SK-N-SH treated with all-trans-retinoic acid at 6 μM for 48 hours (cell line): ENCODE data around the gene MATCAP1.

Source experiments
- ATAC-seq: fragments of 200-7000 bp; cut with Tn5 transposase; 3 replicates; pipeline ENCODE4 v1.9.1; 2020; ENCODE audit warnings: mild to moderate bottlenecking, moderate library complexity
- BACH2 ChIP-seq: fragments of 250-450 bp; sonication (Bioruptor Pico); IDR thresholded peaks from 2 replicates; pipeline ENCODE4 v1.9.0; 2021; ENCODE audit warnings: mild to moderate bottlenecking, borderline replicate concordance
- CREB5 ChIP-seq: fragments of 250-450 bp; sonication (Bioruptor Pico); IDR thresholded peaks from 2 replicates; pipeline ENCODE4 v1.5.1; 2020; ENCODE audit warnings: low read depth, mild to moderate bottlenecking, moderate library complexity
- CSDC2 ChIP-seq: fragments of 250-450 bp; sonication (Bioruptor Pico); IDR thresholded peaks from 2 replicates; pipeline ENCODE4 v1.5.0; 2020; ENCODE audit warnings: mild to moderate bottlenecking, moderate library complexity
- GLIS3 ChIP-seq: fragments of 250-450 bp; sonication (Bioruptor Pico); IDR thresholded peaks from 2 replicates; pipeline ENCODE4 v1.5.0; 2020; ENCODE audit warnings: mild to moderate bottlenecking, moderate library complexity
- ISL1 ChIP-seq: fragments of 250-450 bp; sonication (Bioruptor Pico); IDR thresholded peaks from 2 replicates; pipeline ENCODE4 v2.1.2; 2022; ENCODE audit warnings: mild to moderate bottlenecking, moderate library complexity
- OSR1 ChIP-seq: fragments of 250-450 bp; sonication (Bioruptor Pico); IDR thresholded peaks from 2 replicates; pipeline ENCODE4 v1.8.0; 2022; ENCODE audit warnings: moderate library complexity, mild to moderate bottlenecking, inconsistent platforms
- PATZ1 ChIP-seq: fragments of 250-450 bp; sonication (Bioruptor Pico); IDR thresholded peaks from 2 replicates; pipeline ENCODE4 v1.8.0; 2020; ENCODE audit warnings: mild to moderate bottlenecking, moderate library complexity, borderline replicate concordance
- PPARA ChIP-seq: fragments of 250-450 bp; sonication (Bioruptor Pico); IDR thresholded peaks from 2 replicates; pipeline ENCODE4 v1.5.0; 2020; ENCODE audit warnings: mild to moderate bottlenecking, borderline replicate concordance
- RARB ChIP-seq: fragments of 250-450 bp; sonication (Bioruptor Pico); IDR thresholded peaks from 2 replicates; pipeline ENCODE4 v1.8.0; 2021; ENCODE audit warnings: mild to moderate bottlenecking, moderate library complexity
- SNAI2 ChIP-seq: fragments of 250-450 bp; sonication (Bioruptor Pico); IDR thresholded peaks from 2 replicates; pipeline ENCODE4 v1.5.0; 2020; ENCODE audit warnings: mild to moderate bottlenecking, moderate library complexity
- TCF4 ChIP-seq: fragments of 250-450 bp; sonication (Bioruptor Pico); IDR thresholded peaks from 2 replicates; pipeline ENCODE4 v1.8.0; 2021; ENCODE audit warnings: mild to moderate bottlenecking, moderate library complexity, borderline replicate concordance
- TOX ChIP-seq: fragments of 250-450 bp; sonication (Bioruptor Pico); IDR thresholded peaks from 2 replicates; pipeline ENCODE4 v1.8.0; 2021; ENCODE audit warnings: mild to moderate bottlenecking, moderate library complexity, borderline replicate concordance
- TSHZ2 ChIP-seq: fragments of 250-450 bp; sonication (Bioruptor Pico); IDR thresholded peaks from 2 replicates; pipeline ENCODE4 v1.5.0; 2020; ENCODE audit warnings: mild to moderate bottlenecking, moderate library complexity
- ZC3H10 ChIP-seq: fragments of 250-450 bp; sonication (Bioruptor Pico); IDR thresholded peaks from 2 replicates; pipeline ENCODE4 v1.5.1; 2021; ENCODE audit warnings: mild to moderate bottlenecking, moderate library complexity
- ZFP3 ChIP-seq: fragments of 250-450 bp; sonication (Bioruptor Pico); IDR thresholded peaks from 2 replicates; pipeline ENCODE4 v1.5.0; 2020; ENCODE audit warnings: mild to moderate bottlenecking, moderate library complexity
- ZNF70 ChIP-seq: fragments of 450-650 bp; formaldehyde crosslinking; IDR thresholded peaks from 2 replicates; pipeline ENCODE4 v1.5.0; 2020; ENCODE audit warnings: mild to moderate bottlenecking, moderate library complexity
- ZNF8 ChIP-seq: fragments of 450-650 bp; formaldehyde crosslinking; IDR thresholded peaks from 2 replicates; pipeline ENCODE4 v1.5.0; 2020; ENCODE audit warnings: mild to moderate bottlenecking, moderate library complexity
- TF ChIP-seq, protein P1 (sequence below): fragments of 250-450 bp; sonication (Bioruptor Pico); IDR thresholded peaks from 2 replicates; pipeline ENCODE4 v1.5.1; 2021; ENCODE audit warnings: mild to moderate bottlenecking, moderate library complexity
- TF ChIP-seq, protein P2 (sequence below): fragments of 250-450 bp; sonication (Bioruptor Pico); IDR thresholded peaks from 2 replicates; pipeline ENCODE4 v1.8.0; 2021; ENCODE audit warnings: low read depth, mild to moderate bottlenecking, moderate library complexity, borderline replicate concordance

The MATCAP1 gene

GRCh38 chr16:67149276-67150046 lies 34.3 kb downstream of the MATCAP1 start:
- ATAC-seq = no peak
- TF ChIP-seq PPARA = no peak
- TF ChIP-seq ISL1 (CRISPR knock-in tag) = no peak
- no peak for TF ChIP-seq PATZ1 (CRISPR knock-in tag)
- TF ChIP-seq ZFP3 (CRISPR knock-in tag) = peak; percentile 86; the same call in 1 of the 2 replicates
- TF ChIP-seq SNAI2 (CRISPR knock-in tag) = no peak
- TF ChIP-seq ZNF70 = no peak
- TF ChIP-seq TSHZ2 = no peak
- no peak for TF ChIP-seq CREB5 (CRISPR knock-in tag)

DNA sequence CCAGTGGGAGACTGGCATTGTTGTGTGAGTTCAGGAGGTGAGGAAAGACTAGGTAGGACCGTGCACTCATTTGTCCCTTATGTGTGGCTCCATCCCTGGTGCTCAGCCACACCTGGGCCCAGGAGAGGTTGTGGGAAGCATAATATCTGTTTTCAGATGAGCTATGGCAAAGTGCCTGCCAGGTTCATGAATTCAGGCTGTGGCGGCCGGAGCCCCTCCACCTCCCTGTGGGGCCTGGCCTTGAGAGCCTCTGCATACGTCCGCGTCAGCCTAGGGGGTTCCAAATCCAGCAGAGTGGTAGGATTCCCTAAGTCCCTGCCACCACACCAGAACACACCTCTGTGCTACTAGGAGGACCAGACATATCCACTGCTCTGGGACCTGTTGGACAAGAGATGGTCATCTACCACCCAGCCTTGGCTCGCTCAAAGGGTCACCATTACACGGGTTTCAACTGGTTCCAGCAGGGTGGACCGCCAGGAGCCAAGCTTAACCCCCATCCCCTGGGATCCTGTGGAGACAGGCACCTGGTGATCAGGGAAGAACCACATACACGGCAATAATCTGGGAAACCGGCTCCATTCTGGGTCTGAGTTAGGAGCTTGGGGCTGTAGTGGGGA lies 35.0 kb downstream of the MATCAP1 start:
- ATAC-seq = no peak
- TF ChIP-seq CSDC2 (CRISPR knock-in tag) = no peak
- TF ChIP-seq TOX (CRISPR knock-in tag) = no peak
- no peak for TF ChIP-seq GLIS3 (CRISPR knock-in tag)
- TF ChIP-seq TCF4 (CRISPR knock-in tag) = no peak
- TF ChIP-seq ISL1 (CRISPR knock-in tag) = no peak
- no peak for TF ChIP-seq ZC3H10 (CRISPR knock-in tag)
- TF ChIP-seq, protein P1, sequence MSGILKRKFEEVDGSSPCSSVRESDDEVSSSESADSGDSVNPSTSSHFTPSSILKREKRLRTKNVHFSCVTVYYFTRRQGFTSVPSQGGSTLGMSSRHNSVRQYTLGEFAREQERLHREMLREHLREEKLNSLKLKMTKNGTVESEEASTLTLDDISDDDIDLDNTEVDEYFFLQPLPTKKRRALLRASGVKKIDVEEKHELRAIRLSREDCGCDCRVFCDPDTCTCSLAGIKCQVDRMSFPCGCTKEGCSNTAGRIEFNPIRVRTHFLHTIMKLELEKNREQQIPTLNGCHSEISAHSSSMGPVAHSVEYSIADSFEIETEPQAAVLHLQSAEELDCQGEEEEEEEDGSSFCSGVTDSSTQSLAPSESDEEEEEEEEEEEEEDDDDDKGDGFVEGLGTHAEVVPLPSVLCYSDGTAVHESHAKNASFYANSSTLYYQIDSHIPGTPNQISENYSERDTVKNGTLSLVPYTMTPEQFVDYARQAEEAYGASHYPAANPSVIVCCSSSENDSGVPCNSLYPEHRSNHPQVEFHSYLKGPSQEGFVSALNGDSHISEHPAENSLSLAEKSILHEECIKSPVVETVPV (CRISPR knock-in tag) = no peak
- TF ChIP-seq ZNF70 = no peak
- TF ChIP-seq PATZ1 (CRISPR knock-in tag) = no peak
- TF ChIP-seq OSR1 (CRISPR knock-in tag) = no peak
- TF ChIP-seq BACH2 (CRISPR knock-in tag) = no peak
- TF ChIP-seq TSHZ2 = no peak
- no peak for TF ChIP-seq RARB (CRISPR knock-in tag)
- TF ChIP-seq ZNF8 = no peak
- no peak for TF ChIP-seq PPARA
- TF ChIP-seq, protein P2, sequence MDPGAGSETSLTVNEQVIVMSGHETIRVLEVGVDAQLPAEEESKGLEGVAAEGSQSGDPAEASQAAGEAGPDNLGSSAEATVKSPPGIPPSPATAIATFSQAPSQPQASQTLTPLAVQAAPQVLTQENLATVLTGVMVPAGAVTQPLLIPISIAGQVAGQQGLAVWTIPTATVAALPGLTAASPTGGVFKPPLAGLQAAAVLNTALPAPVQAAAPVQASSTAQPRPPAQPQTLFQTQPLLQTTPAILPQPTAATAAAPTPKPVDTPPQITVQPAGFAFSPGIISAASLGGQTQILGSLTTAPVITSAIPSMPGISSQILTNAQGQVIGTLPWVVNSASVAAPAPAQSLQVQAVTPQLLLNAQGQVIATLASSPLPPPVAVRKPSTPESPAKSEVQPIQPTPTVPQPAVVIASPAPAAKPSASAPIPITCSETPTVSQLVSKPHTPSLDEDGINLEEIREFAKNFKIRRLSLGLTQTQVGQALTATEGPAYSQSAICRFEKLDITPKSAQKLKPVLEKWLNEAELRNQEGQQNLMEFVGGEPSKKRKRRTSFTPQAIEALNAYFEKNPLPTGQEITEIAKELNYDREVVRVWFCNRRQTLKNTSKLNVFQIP (CRISPR knock-in tag) = no peak
